ENCODE results near the gene FNDC3B.

Gene FNDC3B

DNA sequence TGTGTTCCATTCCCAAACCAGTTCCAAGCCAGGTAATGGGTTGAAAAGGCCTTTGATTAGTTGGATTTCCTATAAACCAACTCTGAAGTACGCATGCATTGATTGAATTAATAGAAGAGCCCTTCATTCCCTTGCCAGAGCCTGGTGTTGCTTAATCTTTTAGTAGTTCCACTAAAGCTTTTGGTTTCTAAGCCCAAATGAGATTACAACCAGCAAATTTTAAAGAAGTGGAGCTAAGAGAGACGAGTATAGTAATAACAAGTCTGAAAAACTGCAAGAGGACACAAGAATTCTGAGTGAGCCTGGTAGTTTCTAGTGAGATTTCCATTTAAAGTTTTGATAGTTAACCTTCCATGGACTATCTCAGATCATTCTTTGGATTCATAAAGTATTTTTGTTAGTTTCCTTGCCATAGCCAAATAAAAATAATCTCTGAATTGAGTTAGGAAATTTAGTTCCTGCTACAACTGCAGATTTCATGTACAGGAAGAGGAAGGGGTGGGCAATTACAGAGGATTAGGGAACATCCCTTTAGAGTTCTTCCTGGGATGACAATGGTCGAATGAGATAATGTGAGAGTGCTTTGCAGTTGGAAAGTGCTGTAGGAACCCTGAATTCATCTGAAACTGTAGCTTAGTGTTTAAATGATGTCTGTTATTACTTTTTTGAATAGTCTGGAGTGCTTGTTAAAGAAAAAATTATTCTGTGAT is 136.8 kb downstream of the FNDC3B start:
- DNase-seq: no peak

DNA sequence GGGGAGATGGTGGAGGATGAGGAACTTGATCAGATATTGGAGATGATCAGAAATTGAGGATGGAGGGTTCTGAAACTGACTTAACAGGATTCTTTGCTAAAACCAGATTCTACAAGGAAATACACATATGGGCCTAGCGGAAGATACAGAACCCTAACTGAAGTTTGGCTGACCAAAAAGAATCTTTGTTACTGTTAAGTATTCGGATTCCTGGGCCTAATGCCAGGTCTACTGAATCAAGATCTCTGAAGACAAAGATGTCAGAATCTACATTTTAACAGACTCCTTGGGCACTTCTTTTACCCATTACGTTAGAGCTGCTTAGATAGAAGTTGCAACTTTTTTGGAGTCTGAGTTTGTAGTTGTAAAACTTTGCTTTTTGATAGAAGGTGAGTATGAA is 137.7 kb downstream of the FNDC3B start:
- no peak for DNase-seq

DNA sequence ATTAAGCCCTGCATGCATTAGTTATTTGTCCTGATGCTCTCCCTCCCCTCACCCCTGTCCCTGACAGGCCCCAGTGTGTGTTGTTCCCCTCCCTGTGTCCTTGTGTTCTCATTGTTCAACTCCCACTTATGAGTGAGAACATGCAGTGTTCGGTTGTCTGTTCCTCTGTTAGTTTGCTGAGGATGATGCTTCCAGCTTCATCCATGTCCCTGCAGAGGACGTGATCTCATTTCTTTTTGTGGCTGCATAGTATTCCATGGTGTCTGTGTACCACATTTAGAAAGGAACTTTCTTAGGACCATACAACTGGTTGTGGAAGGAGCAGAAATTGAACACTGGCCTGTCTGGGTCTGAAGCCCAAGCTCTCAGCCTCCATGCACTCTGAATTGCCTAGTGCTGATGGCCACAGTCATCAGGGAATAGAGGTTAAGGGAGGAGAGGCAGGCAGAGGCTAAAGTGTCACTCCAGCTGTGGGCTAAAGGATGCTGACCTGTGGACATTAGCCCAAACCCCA is 138.5 kb downstream of the FNDC3B start:
- no peak for DNase-seq

DNA sequence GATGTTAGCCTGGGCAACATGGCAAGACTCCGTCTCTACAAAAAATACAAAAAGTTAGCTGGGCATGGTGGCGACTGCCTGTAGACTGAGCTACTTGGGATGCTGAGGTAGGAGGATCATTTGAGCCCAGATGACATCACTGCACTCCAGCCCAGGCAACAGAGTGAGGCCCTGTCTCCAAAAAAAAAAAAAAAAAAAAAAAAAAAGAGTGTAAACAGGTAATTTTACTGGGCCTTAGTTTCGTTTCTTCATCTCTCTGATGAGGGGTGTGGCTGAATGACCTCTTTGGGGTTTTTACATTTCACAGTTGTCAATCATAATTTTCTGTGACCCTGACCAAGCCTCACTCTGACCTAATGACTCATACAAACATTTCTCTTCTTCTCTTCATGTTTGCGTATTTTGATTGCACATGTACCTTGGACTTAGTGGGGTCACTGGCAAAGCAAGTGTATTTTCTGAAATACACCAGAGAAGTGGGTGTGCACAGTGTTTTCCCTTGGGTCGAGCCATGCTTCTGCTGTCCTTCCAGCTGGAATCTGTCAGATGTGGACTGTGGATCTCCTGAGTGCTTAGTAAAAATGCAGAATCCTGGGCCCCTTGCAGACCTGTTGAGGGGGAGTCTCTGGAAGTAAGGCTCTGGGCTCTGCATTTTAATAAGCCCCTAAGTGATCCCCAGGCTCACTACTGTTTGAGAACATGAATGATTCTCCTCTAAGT is 140.5 kb downstream of the FNDC3B start:
- no peak for DNase-seq

DNA sequence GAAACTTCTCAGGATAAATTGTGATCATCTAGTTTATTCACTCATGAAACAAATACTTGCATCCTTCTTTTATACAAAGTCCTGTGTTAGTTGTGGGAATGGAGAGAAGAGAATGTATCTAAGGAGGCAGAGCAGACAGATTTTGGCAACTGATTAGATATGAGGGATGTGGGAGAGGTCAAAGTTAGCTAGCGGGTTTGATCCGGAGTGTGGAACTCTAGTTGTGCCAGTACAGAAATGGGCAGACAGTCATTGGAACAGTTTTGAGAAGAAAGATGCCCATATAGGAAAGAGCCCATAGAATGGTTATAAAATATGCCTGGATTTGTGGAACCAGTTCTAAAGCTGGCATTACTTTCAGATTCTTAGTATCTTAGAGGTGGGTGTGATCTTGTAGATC is 141.1 kb downstream of the FNDC3B start:
- DNase-seq: no peak

DNA sequence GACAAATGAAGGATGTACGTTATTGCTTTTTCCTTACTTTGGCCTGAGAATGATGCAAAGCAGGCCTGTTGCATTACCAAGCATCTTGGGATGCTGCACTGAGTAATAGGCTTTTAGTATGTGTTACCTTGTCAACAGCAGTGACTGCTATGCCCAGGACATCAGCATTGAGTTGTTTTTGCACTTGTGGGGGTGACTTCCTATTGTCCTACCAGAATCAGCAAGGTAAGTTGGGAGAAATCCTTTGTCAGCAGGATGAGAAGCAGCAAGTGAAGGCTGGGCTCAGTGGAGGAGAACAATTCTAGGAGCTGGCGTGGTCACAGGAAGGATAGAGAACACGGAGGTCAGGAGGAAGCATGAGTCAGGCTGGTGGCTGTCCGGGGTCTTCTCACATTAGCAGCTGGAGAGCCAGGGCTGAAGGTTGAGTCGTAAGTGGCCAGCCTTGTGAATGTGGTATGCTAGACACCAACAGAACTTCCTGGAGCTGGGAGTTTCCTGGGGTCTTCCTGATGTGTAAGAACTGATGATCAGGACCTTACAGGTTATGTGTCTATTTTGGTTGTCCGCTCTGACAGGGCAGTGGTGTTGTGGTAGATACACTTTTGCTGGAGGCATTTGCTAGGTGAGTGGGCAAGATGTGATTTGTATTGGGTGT is 142.7 kb downstream of the FNDC3B start:
- DNase-seq: no peak

DNA sequence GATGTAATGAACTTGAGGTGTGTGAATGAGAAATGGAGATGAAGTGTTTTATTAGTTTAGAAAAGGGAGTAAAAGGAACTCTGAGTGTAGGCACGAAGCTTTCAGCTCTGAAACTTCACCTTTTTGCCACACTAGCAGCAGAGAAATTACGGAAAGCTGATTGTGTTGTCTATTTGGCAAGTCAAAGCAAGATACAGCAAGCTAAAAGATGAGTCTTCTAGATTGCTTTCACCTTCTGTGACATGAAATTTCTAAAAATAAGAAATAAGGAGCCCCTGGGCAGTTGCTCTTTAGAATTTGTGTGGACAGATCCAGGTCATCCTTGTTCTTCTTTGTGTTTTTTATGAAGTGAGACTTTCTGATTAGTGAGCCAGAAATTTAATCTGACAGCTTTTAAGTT is 143.4 kb downstream of the FNDC3B start:
- no peak for DNase-seq

DNA sequence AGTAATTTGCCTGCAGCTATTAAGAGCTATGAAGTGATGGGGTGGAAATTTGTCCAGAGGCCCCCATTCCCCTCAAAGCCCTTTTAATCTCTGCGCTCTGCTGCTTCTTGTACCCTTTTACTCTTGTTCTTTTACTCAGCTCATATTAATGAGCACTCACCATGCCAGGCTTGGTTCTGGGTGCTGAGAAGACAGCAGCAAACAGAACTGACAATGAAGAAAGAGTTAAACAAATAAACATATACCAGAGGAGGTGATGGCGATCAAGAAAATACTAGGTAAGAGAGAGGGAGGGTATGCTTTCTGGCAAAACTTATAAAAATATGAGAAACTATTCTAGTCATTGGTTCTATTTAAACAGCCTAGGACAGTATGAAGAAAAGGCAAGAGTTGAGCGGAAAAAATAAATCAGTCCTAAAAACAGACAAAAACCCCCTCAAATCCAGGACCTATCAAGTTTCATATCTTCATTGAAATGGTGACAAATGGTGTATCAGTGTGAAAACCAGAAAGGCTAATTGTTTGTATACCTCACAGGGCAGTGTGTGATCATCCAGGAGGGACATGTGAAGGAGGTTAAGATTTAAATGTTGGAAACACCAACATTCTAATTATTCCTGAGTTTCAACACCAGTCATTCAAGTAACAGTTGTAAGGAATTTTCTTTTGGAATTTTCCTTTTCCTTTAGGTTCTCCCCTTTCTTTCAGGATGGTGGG is 144.9 kb downstream of the FNDC3B start:
- no peak for DNase-seq

DNA sequence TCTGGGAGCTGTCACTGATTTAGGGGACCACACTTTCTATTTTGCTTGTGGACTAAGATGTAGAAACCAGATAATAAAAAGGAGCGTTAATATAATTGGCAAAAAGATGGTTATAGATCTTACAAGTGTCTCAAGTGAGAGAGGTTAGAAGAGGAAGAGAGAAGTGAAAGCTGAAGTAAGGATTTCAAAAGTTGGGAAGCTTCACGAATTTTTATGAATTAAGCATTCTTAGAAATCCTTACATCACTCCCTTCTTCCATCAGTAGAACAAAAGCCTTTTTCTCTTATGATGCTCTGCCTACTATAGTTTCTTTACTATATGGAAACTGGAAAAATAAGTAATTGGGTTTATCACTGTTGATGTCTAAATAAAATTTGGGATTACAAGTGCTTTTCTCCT is 146.5 kb downstream of the FNDC3B start:
- no peak for DNase-seq

DNA sequence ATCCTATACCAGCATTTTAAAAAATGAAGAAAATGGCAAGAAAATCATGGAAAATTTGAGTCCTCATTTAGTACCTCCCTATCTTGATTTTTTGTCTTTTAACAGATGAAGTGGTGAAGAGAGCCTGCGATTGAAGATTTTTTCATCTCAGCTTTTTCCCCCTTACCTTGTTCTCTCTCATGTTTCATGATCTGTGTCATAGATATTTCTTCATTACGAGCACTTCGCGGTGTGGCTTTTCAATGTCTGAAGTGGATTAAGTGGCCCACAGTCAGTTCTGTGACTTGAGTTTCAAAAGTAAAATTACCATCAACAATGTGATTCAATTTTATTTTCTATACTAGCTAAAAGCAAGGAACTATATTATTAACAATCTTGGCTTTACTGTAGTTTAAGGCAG is 147.2 kb downstream of the FNDC3B start:
- DNase-seq: no peak

DNA sequence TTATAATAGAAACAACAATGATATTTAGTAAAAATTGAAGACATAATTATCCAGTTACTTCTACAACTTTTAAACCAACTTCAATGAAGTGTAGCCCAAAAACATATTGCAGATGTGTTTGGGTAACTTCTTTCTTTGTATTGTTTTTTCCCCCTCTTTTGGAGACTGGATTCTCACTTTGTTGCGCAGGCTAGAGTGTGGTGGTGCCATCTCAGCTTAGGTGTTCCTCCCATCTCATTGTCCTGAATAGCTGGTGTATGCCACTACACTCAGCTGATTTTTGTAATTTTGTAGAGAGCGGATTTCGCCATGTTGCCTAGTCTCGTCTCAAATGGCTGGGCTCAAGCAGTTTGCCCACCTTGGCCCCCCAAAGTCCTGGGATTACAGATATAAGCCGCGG is 148.1 kb downstream of the FNDC3B start:
- no peak for DNase-seq

DNA sequence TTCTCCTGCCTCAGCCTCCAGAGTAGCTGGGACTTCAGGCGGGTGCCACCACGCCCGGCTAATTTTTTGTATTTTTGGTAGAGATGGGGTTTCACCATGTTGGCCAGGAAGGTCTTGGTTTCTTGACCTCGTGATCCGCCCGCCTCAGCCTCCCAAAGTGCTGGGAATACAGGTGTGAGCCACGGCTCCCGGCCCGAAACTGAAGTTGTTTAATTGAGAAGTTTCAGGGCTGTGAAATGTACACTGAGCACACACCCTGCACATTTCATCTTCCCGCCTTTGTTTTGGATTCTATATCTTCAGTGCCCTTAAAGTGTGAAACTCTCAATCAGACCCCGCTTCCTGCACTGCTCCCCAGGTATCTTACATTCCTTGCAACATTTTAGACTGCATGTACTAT is 149.1 kb downstream of the FNDC3B start:
- no peak for DNase-seq

DNA sequence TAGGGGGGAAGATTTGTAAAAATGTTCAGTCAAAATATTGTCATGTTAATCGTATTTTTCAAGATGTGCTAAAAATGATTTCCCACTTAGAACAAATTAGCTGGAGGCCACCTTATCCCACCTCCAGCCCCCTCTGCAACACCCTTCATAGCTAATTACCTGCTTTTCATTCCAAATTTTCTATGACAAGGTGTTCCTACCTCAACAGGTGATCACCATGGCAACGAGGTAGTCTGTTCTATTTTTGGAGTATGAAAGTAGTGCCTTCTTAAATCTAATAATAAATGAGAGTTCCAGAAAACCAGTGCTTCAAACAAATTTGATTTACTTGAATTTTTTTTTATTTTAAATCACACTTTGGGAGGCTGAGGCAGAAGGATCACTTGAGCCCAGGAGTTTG is 149.8 kb downstream of the FNDC3B start:
- DNase-seq: no peak

DNA sequence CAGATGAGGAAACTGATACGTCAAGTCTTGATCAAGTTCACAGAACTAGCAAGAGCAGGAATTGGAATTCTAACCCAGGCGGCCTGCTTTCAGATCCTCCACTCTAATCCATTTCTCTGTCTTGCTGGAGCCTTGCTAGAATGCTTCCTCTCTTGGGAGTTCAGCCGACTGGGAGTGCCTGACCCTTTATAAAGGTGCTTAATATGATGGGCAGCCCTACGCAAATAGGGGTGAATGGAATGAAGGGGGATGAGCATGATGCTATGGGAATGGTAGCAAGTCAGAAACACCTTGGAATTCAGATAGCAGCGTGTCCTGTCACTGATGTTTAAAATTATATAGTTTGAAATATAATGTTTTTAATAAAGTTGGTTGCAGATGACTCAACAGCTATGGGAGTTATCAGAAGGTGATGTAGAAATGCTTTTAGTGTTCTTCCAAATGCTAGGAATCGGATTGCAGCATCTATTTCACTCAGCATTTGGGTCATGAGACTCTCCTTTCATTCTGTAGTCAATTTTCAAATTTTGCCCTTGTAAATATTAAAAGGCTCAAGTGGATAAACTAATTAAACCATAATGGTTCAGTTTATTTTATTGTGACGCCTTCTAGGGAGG is 150.7 kb downstream of the FNDC3B start:
- no peak for DNase-seq

DNA sequence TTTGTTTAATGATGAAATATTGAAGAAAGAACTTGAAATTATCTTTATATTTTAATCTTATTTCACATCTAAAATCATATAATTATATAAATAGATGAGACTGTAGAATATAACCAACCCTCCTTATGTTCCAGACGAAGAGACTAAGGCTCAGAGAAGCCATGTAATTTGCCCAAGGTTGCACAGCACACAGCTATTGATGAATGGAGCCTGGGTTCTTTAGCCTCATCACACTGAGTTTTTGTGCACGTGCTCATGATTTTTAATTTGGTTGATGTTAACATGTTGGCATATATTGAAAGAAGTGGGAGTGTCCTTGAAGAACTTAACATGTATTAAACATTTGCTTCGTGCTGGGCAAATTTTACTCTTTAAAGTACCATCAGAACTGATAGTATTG is 151.6 kb downstream of the FNDC3B start:
- DNase-seq: no peak

DNA sequence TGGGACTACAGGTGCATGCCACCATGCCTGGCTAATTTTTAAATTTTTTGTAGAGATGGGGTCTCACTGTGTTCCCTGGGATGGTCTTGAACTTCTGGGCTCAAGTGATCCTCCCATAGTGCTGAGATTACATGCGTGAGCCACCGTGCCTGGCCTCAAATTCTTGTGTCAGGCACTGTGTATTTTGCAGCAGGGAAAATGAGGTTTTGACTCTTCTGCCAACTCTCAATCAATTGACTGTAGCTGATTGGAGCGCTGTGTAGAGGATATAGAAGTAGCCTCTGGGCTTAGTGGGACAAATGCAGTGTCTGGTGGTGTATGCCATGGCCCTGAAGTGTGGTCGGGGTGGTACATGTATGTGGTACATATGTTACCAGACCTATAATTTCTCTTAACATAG is 152.3 kb downstream of the FNDC3B start:
- no peak for DNase-seq

DNA sequence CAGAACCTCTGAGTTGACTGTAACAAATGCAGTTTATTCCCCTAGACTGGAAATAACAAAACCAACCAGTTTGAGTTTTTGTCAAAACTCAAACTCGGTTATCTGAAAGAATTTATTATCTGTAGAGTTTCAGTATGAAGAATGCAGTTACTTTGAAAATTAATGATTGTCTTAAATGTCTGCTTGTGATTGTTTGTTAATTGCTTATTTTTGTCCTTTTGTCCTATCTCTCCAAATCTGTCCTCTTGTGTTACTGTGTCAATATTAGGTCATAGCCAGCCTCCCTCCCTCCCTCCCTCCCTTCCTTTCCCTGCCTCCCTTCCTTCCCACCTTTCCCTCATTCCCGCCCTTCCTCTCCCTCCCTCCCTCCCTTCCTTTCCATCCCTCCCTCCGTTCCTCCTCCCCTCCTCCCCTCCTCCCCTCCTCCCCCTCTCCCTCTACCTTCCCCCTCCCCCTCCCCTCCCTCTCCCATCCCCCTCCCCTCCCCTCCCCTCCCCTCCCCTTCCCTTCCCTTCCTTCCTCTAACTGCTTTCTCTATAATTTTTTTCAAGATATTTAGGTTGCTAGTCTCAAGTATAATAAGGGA is 153.5 kb downstream of the FNDC3B start:
- DNase-seq: no peak

DNA sequence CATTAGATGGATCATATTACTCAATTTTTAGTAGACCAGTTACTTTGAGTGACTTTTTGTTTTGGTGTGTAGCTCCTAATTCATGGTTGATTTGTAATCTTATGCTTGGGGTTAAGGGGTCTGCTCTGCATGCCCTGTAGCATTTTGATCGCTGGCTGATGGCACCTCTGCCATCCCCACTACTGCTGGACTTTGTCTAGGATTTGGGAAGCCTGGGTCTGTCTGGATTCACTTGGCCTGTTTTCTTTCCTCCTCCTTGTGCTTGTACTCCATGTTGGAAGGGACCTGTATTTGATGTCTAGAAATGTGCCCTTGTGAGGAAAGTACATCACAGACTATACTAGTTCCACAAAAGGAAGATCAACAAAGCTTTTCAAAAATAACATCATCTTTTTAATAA is 154.1 kb downstream of the FNDC3B start:
- DNase-seq: no peak

DNA sequence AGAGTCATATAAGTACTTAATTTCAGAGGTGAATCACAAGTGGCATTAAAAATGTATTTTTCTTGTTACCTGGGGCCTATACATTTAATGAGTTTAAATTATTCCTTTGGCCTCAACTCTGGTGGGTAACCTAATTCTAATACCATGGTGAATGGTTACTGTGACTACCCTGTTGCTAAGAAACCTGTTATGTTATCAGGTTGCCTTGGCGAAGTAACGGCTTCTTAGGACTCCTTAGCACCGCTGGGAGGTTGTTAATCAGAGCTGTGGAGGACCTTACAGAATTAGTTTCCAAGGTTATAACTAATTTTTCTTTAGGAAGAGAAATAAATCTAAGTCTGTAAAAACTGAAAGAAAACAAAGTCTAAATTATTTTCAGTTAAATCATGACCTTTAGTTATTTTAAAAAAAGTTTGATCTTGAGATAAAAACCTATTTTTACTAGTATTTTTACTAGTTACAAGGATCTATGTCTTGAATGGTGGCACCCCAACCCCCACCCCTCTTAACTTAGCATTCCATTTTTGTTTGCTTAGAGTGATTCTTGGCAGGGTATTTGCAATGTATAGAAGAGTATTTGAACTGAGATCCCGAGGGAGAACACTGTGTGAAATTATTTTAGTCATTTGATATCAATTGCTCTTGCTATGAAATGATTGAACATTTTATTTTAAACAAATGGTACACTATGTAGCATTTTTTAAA is 155.5 kb downstream of the FNDC3B start:
- DNase-seq: peak; percentile 64

DNA sequence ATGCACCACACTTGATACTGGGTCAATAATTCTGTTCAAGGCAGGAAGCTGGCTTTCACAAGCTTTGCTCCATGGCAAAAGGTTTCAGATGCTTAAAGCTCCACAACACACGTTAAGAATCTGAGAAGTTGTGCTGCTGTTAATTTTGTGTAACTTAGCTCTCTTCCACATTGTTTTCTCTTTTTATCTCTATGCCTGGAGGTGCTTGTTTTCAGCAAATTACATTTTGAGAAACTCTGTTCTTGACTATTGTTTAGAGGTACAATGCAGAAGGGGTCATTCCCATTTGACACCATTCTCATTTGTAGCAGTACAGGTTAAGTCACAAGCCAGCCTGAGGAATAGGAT is 156.0 kb downstream of the FNDC3B start:
- DNase-seq: no peak

DNA sequence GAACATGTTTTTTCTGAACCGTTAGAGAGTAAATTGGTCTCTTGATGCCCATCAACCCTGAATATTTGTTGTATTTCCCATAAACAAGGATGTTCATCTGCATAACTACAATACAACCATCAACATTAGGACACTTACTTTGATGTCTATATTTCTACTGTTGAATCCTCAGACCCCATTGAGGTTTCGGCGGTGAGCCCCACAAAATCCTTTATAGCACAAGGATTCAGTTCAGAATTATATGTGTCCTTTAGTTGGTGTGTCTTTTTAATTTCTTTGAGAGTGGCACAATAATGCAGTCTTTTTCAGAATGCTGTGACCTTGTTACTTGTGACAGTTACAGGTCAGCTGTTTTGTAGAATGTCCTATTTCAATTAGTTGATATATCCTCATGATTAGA is 158.0 kb downstream of the FNDC3B start:
- DNase-seq: no peak

DNA sequence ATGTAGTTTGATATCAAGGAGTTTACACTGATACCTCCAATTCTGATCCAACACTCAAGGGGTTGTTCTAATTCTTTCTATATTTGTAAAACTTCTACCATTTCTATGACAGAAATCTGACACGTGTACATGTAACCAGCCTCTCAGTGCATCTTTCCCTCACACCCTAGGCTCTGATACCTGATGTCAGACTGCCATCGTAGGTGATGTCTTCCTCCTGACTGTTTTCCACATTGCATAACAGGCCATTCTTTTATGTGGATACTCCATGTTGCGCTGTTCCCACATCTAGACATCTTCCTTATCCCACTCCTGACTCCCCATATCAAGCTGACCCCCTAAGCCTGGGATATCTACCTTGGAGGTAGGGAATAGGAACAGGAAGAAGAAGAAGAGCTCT is 159.1 kb downstream of the FNDC3B start:
- no peak for DNase-seq

All from NCI-H748 treated with DMSO at 0.1 percent for 48 hours (cell line).